Thoracic aorta (tissue), 2 donors: ENCODE data around the gene CHST8. TPM values are rescaled to one million over a fixed set of nuclear protein-coding genes. Genes with fewer than 3 reads are reported as not detected.

Source experiments
- ATAC-seq: fragments of 150-250 bp; one replicate; pipeline ENCODE4 v1.8.0; 2017; ENCODE audit warnings: low read depth; ENCODE audit not compliant: insufficient number of reproducible peaks, low FRiP score
- DNase-seq: peaks from one replicate; pipeline ENCODE4 v3.0.0-alpha.2; 2020; ENCODE audit warnings: low spot score
- H3K27ac ChIP-seq, 2 donors: fragments of 200-600 bp; sonication (generic); 1 replicate in 1 of 2; 2 replicates in 1 of 2; pipeline ENCODE4 v1.5.1; 2016; ENCODE audit warnings: mild to moderate bottlenecking in 2 of 2, moderate library complexity in 2 of 2
- H3K27me3 ChIP-seq: fragments of 200-600 bp; sonication (generic); replicated peaks from 2 replicates; pipeline ENCODE4 v1.6.0; 2016; ENCODE audit warnings: mild to moderate bottlenecking; ENCODE audit not compliant: insufficient read depth
- H3K36me3 ChIP-seq: fragments of 200-600 bp; sonication (generic); one replicate; pipeline ENCODE4 v1.5.1; 2016
- H3K4me1 ChIP-seq, 2 donors: fragments of 200-600 bp; sonication (generic); 1 replicate in 1 of 2; 2 replicates in 1 of 2; pipeline versions ENCODE4 v1.5.1 to v1.6.0; 2016; ENCODE audit warnings: low read depth in 2 of 2, mild to moderate bottlenecking in 1 of 2; ENCODE audit not compliant: control insufficient read depth in 1 of 2
- H3K4me3 ChIP-seq: fragments of 200-600 bp; sonication (generic); 2 replicates; pipeline ENCODE4 v1.5.1; 2016; ENCODE audit warnings: mild to moderate bottlenecking
- H3K9me3 ChIP-seq: fragments of 200-600 bp; sonication (generic); 2 replicates; pipeline ENCODE4 v1.5.1; 2016
- total RNA-seq, 2 donors: library from RNA; depleted of rRNA; stranded (reverse); fragments of >200 nt; gene quantifications; one replicate each; pipeline versions ENCODE4 v1.1.0 to v1.2.3, GENCODE V29; 2016
- TF ChIP-seq, protein P1 (sequence below): fragments of 200-600 bp; sonication (generic); IDR thresholded peaks from one replicate; pipeline ENCODE4 v1.5.1; 2019; ENCODE audit warnings: antibody characterized with exemption

CHST8 gene
- total RNA-seq, 2 donors from 2014 or later = 0.28 TPM; not detected in 1

DNA sequence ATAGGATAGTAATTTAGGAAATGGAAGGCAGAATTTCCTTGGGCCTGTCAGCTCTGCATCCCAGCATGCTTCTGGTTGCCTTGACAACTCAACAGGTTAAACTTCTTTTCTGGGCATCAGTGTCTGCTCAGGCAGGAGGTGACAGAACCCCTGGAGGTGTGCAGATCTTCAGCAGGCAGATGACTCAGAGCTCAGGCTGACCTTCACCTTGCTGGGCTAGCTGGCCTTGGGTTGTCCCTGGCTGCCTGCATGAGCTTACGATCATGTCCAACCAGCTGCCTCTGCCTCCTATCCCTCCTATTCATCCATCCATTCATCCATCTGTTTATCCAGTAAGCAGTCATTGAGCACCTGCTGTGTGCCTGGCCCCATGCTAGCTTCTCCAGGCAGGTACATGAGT lies 93.7 kb downstream of the CHST8 start:
- Histone ChIP-seq H3K4me1 (no peaks in the 10 kb centered on the region), H3K9me3 (no peaks in the 10 kb centered on the region), H3K36me3 (no peaks in the 10 kb centered on the region), H3K27ac (no peak overlapping the region), H3K27me3 (no peaks in the 10 kb centered on the region), H3K4me3 (no peak overlapping the region)
- ATAC-seq = no peak
- no peak for DNase-seq
- TF ChIP-seq, protein P1, sequence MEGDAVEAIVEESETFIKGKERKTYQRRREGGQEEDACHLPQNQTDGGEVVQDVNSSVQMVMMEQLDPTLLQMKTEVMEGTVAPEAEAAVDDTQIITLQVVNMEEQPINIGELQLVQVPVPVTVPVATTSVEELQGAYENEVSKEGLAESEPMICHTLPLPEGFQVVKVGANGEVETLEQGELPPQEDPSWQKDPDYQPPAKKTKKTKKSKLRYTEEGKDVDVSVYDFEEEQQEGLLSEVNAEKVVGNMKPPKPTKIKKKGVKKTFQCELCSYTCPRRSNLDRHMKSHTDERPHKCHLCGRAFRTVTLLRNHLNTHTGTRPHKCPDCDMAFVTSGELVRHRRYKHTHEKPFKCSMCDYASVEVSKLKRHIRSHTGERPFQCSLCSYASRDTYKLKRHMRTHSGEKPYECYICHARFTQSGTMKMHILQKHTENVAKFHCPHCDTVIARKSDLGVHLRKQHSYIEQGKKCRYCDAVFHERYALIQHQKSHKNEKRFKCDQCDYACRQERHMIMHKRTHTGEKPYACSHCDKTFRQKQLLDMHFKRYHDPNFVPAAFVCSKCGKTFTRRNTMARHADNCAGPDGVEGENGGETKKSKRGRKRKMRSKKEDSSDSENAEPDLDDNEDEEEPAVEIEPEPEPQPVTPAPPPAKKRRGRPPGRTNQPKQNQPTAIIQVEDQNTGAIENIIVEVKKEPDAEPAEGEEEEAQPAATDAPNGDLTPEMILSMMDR = no peak

DNA sequence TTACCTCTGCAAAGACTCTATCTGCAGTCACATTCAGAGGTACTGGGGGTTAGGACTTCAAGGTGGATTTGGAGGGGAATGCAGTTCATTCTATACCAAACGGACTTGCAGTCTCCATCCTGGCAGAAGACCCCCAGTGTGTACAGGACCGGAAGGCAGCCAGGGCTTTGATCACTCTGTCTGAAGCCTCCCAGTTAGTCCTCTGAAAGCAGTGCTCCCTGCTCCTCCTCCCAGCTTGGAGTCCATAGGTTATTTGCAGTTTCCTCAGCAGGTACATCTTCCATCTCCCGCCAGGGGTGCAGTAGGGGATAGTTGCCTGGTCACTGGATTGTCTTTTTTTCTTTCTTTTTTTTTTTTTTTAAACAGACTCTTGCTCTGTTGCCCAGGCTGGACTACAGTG lies 96.1 kb downstream of the CHST8 start:
- DNase-seq (no peak), ATAC-seq (no peak)
- no peaks in the 10 kb centered on the region for H3K27me3 ChIP-seq
- TF ChIP-seq, protein P1 = no peak
- no peaks in the 10 kb centered on the region for H3K4me1 ChIP-seq
- H3K36me3 ChIP-seq = no peaks in the 10 kb centered on the region
- no peaks in the 10 kb centered on the region for H3K9me3 ChIP-seq
- H3K27ac ChIP-seq = no peak overlapping the region
- H3K4me3 ChIP-seq = no peak overlapping the region

DNA sequence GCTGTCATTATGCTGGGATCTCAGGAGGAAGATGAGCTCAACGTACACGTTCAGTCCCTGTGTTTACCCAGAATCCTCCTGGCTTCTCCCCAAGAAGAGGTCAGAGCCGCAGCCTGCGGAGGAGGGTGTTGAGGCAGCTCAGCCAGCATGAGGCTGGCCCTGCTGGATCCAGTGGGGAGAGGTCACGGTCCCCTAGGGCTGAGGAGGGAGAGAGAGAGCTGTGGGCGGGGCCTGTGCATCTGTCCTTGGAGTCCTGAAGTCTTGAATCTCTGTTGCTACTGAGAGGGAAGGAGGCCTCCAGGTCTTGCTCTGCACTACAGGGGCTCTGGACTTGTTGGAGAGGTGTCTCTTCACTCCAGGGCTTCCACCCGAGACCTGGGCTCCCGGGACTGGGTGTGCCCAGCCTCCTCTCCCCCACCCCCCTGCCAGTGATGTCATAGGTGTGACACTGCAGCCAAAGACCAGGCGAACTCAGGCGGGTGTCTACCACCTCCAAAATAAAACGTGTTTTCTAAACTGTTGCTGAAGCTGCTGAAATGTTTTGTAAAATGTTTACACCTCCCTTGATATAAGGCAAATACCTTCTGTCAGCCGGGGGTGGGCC lies 97.0 kb downstream of the CHST8 start:
- ATAC-seq (no peak), DNase-seq (no peak)
- Histone ChIP-seq H3K27ac (no peak overlapping the region), H3K36me3 (no peaks in the 10 kb centered on the region), H3K4me1 (no peaks in the 10 kb centered on the region), H3K9me3 (no peaks in the 10 kb centered on the region), H3K27me3 (no peaks in the 10 kb centered on the region), H3K4me3 (no peak overlapping the region)
- TF ChIP-seq, protein P1 = no peak

DNA sequence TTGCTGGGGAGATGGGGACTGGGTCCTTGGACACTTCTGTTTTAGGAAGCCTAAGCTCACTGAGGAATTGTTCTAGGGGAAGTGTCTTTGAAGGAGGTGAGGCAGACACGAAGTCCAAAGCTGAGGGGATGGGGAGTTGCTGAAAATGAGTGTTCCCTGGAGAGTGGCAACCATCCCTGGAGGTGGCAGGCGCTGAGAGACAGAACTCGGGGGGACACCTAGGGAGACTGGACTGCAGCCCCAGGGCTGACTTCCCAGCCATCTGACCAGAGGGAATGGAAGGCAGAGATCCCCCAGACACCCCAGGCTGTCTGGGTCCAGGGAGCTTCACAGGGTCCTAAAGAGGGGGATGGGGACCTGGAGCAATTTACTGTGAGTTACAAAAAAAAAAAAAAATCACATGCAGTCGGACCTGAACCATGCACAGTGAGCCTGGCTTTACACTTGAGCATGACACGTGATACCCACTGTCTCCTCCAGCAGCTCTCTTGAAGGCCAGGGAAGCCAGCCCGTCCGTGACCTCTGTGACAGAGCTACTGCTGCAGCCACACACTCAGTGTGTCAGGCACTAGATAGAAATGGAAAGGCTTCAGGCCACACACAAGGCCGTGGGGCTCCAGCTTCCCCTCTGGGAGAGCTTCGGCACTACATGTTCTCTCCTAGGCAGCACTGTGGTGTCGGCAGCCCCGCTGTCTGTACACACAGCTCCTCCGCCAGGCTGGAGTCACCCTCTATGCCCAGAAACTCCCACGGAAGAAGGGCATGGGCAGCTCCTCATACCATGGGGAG lies 97.8 kb downstream of the CHST8 start:
- H3K9me3 ChIP-seq = no peaks in the 10 kb centered on the region
- no peaks in the 10 kb centered on the region for H3K27me3 ChIP-seq
- TF ChIP-seq, protein P1 = no peak
- DNase-seq (no peak), ATAC-seq (no peak)
- no peaks in the 10 kb centered on the region for H3K36me3 ChIP-seq
- H3K4me1 ChIP-seq = no peaks in the 10 kb centered on the region
- no peak overlapping the region for H3K4me3 ChIP-seq
- H3K27ac ChIP-seq = no peak overlapping the region

DNA sequence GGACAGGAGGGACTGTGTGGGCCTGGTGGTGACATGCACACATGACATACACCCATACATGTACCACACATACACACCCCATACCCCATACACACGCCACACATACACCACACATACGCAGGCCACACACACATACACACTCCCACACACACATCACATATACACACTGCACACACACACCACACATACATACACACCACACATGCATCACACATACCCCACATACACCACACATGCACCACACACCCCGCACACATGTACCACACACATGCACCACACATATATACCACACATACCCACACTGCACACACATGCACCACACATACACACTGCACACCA lies 98.4 kb downstream of the CHST8 start:
- Histone ChIP-seq H3K27me3 (no peaks in the 10 kb centered on the region), H3K27ac (no peak overlapping the region), H3K4me1 (no peaks in the 10 kb centered on the region), H3K9me3 (no peaks in the 10 kb centered on the region), H3K36me3 (no peaks in the 10 kb centered on the region), H3K4me3 (no peak overlapping the region)
- TF ChIP-seq, protein P1 = no peak
- ATAC-seq (no peak), DNase-seq (no peak)
